HFFc6 (cell line): ENCODE results near the gene ZSWIM1. TPM values are rescaled to one million over a fixed set of nuclear protein-coding genes. Genes with fewer than 3 reads are reported as not detected.

ENCODE experiments used
- DNase-seq: peaks from one replicate; pipeline ENCODE4 v3.0.0-alpha.2; 2018
- H3K27ac Mint-ChIP-seq: 2 replicates; pipeline ENCODE4 v1.8.0; 2020; ENCODE audit warnings: mild to moderate bottlenecking, mixed read lengths
- H3K27me3 Mint-ChIP-seq: 2 replicates; pipeline ENCODE4 v1.8.0; 2021; ENCODE audit warnings: mild to moderate bottlenecking, moderate library complexity, mixed read lengths; ENCODE audit not compliant: insufficient read depth
- H3K36me3 Mint-ChIP-seq: 2 replicates; pipeline ENCODE4 v1.8.0; 2021; ENCODE audit warnings: low read depth, mixed read lengths
- H3K4me1 Mint-ChIP-seq: 2 replicates; pipeline ENCODE4 v1.8.0; 2020; ENCODE audit warnings: low read depth, mixed read lengths
- H3K4me3 Mint-ChIP-seq: 2 replicates; pipeline ENCODE4 v1.8.0; 2020; ENCODE audit warnings: mild to moderate bottlenecking, moderate library complexity, mixed read lengths
- H3K9me3 Mint-ChIP-seq: 2 replicates; pipeline ENCODE4 v1.8.0; 2020; ENCODE audit warnings: mild to moderate bottlenecking, mixed read lengths
- long read RNA-seq: library from polyadenylated mRNA; unstranded; transcript quantifications from one replicate; pipeline ENCODE4 v2.0.0, GENCODE V29; 2019
- total RNA-seq, 6 experiments: library from RNA; stranded (reverse); fragmentation: NEBNext Ultra II Directional; extraction: Animal tissue kit (Norgen Biotek cat#: 25700); gene quantifications; 2 replicates in 1 of 6; 3 replicates in 5 of 6; pipeline ENCODE4 v1.2.3, GENCODE V29; 2021
- TF ChIP-seq, protein P1 (sequence below): fragments of 200-600 bp; sonication (generic); IDR thresholded peaks from 2 replicates; pipeline ENCODE4 v1.5.0; 2021; ENCODE audit warnings: antibody characterized with exemption, mild to moderate bottlenecking

Gene ZSWIM1
- total RNA-seq: 10 to 100 TPM in 4 of 6 experiments, 1 to 10 TPM in 2; 9.8 to 11.7 (median 10.3) TPM
- long read RNA-seq, partial matches to known transcripts: 1 of 2 reads
- long read RNA-seq, other reads (novel, unspliced or antisense): 1 of 2 reads

DNA sequence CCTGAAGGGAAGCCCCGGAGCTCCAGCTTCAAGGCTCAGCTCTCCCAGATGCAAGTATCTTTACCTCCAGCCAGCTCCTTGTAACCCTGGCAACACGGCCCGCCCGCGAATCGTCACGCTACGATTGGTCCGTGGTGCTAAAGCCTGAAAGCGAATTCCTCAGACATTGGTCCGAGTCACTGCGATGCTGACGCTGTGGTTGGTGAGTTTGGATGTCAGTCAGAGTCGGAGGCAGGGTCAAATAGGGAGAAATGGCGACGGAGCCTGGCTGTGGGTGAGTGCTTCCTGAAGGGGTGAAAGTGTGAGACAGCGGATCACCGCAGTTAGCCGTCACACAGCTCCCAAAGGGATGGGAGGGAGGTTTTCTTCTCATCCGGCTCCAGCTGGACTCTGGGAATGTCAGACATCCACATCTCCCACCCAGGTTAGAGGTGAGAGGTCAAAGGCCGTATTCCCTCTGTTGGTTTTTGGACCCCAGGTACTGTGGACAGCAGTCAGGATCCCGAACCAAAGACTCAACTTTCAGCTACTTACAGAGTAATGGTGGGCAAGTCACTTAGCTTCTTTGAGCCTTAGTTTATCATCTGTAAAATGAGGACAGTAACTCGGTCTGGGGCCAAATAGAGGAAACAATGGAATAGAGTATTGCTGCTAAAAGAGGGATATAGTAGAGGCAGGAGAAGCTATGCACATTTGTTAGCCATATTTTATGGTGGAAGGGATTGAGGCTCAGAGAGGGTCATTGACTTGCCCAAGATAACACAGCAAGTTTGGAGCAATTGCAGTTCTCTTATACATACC, at the start of gene ZSWIM1:
Gene ZSWIM1, plus strand, starts transcription at position 240 of the 801 bp plus-strand sequence. CDS start 1,366 bp downstream, outside the sequence.
- Mint-ChIP-seq H3K4me3 (peak within 1 kb of the TSS; percentile 98), H3K36me3 (peaks cover 24% of the 10 kb centered on the region), H3K27ac (peak within 1 kb of the TSS; percentile 96), H3K4me1 (peaks cover 37% of the 10 kb centered on the region), H3K9me3 (no peaks in the 10 kb centered on the region), H3K27me3 (peaks cover 2% of the 10 kb centered on the region; the same call in 1 of the 2 replicates)
- DNase-seq: peak; percentile 99
- TF ChIP-seq, protein P1, sequence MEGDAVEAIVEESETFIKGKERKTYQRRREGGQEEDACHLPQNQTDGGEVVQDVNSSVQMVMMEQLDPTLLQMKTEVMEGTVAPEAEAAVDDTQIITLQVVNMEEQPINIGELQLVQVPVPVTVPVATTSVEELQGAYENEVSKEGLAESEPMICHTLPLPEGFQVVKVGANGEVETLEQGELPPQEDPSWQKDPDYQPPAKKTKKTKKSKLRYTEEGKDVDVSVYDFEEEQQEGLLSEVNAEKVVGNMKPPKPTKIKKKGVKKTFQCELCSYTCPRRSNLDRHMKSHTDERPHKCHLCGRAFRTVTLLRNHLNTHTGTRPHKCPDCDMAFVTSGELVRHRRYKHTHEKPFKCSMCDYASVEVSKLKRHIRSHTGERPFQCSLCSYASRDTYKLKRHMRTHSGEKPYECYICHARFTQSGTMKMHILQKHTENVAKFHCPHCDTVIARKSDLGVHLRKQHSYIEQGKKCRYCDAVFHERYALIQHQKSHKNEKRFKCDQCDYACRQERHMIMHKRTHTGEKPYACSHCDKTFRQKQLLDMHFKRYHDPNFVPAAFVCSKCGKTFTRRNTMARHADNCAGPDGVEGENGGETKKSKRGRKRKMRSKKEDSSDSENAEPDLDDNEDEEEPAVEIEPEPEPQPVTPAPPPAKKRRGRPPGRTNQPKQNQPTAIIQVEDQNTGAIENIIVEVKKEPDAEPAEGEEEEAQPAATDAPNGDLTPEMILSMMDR: no peak

- Mint-ChIP-seq H3K27me3 (peaks cover 3% of the 10 kb centered on the region), H3K4me1 (peaks cover 42% of the 10 kb centered on the region), H3K9me3 (no peaks in the 10 kb centered on the region), H3K27ac (peak overlapping the region; percentile 96), H3K36me3 (peaks cover 13% of the 10 kb centered on the region; the same call in 1 of the 2 replicates), H3K4me3 (peak overlapping the region; percentile 91)
- TF ChIP-seq, protein P1: no peak
- no peak for DNase-seq
Measured at GRCh38 chr20:45832619-45833018, 48.4 kb upstream of the ZSWIM1 start.

GRCh38 chr20:45833030-45833882, 47.8 kb upstream of the ZSWIM1 start, which contains the start of gene SNX21:
Gene SNX21, plus strand, starts transcription at chr20:45833799. Its CDS starts 121 bp downstream, at chr20:45833920.
- TF ChIP-seq, protein P1: no peak
- peak within 1 kb of the TSS; percentile 96 for H3K27ac Mint-ChIP-seq
- peaks cover 13% of the 10 kb centered on the region; the same call in 1 of the 2 replicates for H3K36me3 Mint-ChIP-seq
- peak within 1 kb of the TSS; percentile 91 for H3K4me3 Mint-ChIP-seq
- no peaks in the 10 kb centered on the region for H3K9me3 Mint-ChIP-seq
- DNase-seq: peak; percentile 90
- H3K4me1 Mint-ChIP-seq: peaks cover 42% of the 10 kb centered on the region
- peaks cover 3% of the 10 kb centered on the region for H3K27me3 Mint-ChIP-seq

GRCh38 chr20:45833883-45834796, 46.9 kb upstream of the ZSWIM1 start:
- Mint-ChIP-seq H3K27ac (peak overlapping the region; percentile 96), H3K4me3 (peak overlapping the region; percentile 91), H3K4me1 (peaks cover 42% of the 10 kb centered on the region), H3K36me3 (peaks cover 13% of the 10 kb centered on the region; the same call in 1 of the 2 replicates), H3K27me3 (peaks cover 3% of the 10 kb centered on the region), H3K9me3 (no peaks in the 10 kb centered on the region)
- no peak for DNase-seq
- TF ChIP-seq, protein P1: no peak
